ENCODE measurements around the gene TBL1Y. TPM values are rescaled to one million over a fixed set of nuclear protein-coding genes. Genes with fewer than 3 reads are reported as not detected.

Gene TBL1Y
- total and polyA plus RNA-seq, 2 of the 13 experiments (the other 11 are each of a cell fraction or from before 2014, with no cell fraction given) = 0.37 to 1.4 TPM

DNA sequence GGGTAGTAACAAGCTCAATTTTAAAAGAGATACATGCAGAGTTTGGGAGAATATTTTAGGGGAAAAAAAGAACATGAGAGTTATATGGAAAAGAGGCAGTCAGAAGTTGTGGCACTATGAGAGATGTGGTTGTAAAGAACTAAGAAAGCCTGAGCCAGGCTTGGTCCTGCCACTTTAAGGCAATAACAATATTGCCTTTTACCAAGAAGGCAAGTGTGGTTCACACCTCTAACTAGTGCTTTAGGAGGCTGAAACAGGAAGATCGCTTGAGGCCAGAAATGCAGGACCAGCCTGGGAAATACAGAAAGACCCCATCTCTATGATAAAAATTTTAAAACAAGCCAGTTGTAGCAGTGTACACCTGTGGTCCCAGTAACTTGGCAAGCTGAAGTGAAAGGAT is 192.2 kb downstream of the TBL1Y start:
- no peak overlapping the region for H2AFZ ChIP-seq (ENCODE audit: low read length)
- FAIRE-seq (no peak), DNase-seq (ENCODE audit: low spot score) (no peak), ATAC-seq (no peak)
- intact Hi-C loops (cut with micrococcal nuclease; ENCODE audit: unreplicated experiment) (no loop called here), in situ Hi-C loops (cut with HindIII; ENCODE audit: extremely low pct_ligation_motif_present, low pct_unique_long_range_greater_than_20kb) (no loop called here)
- no peaks in the 10 kb centered on the region for H4K20me1 ChIP-seq (ENCODE audit: insufficient read depth, low read length)
- H3K9me3 ChIP-seq (ENCODE audit: low read length) = no peaks in the 10 kb centered on the region
- H3K79me2 ChIP-seq (ENCODE audit: insufficient read depth, low read length) = no peaks in the 10 kb centered on the region
- H3K4me3 ChIP-seq (replicated peaks in 1 of 3; ENCODE audit: insufficient read depth in 1 of 3, low read depth in 2 of 3, low read length in 3 of 3) = no peak overlapping the region
- H3K27me3 ChIP-seq (ENCODE audit: control insufficient read depth in 1 of 2, insufficient read depth in 2 of 2, low read length in 2 of 2) = no peaks in the 10 kb centered on the region
- H3K4me2 ChIP-seq (ENCODE audit: low read depth, low read length) = no peak overlapping the region
- ChIA-PET POLR2A (no interaction called here), CTCF (ENCODE audit: low intra/inter-chr PET ratio, low total read pairs) (no interaction called here)
- H3K9ac ChIP-seq (ENCODE audit: insufficient read depth, low read depth, low read length) = no peak overlapping the region
- no peaks in the 10 kb centered on the region for H3K36me3 ChIP-seq (replicated peaks in 1 of 2; ENCODE audit: control insufficient read depth in 1 of 2, insufficient read depth in 2 of 2, low read length in 2 of 2)
- no peaks in the 10 kb centered on the region for H3K4me1 ChIP-seq (ENCODE audit: insufficient read depth, low read length)
- H3K27ac ChIP-seq (ENCODE audit: extremely low read length, insufficient read depth, low read length) = no peak overlapping the region
- 80% methylated on average over 1 of the region's 1 CpG for WGBS (ENCODE audit: low lambda C conversion rate)
- TF ChIP-seq REPIN1 (CRISPR knock-in tag; IDR thresholded peaks at IDR 0.05; ENCODE audit: borderline replicate concordance, low read depth) (no peak), ZNF451 (CRISPR knock-in tag; IDR thresholded peaks at IDR 0.05) (no peak), FOXA3 (CRISPR knock-in tag; IDR thresholded peaks at IDR 0.05) (no peak)
- BruUV-seq (replicated peaks) = no TSS peak

DNA sequence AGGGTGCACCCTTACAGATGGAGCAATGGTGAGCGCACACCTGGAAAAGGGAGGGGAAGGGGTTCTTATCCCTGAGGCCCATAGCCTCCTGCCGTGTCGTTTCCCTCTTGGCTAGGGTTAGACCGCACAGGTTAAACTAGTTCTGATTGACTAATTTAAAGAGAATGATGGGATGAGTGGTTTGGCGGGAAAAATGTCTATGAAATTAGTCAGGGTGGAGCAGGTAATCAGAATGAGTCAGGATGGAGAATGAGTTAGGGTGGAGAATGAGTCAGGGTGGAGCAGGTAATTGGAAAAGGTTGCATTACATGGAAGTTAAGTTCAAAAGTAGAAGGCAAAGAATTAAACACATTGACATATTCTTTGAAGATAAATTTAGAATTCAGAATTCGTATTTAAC is 196.7 kb downstream of the TBL1Y start:
- TF ChIP-seq ELF1 (CRISPR knock-in tag; IDR thresholded peaks at IDR 0.05) (no peak), ZMYM2 (CRISPR knock-in tag; IDR thresholded peaks at IDR 0.05) (no peak), ZFP36L2 (CRISPR knock-in tag; IDR thresholded peaks at IDR 0.05) (no peak), ZNF232 (CRISPR knock-in tag; IDR thresholded peaks at IDR 0.05; ENCODE audit: borderline replicate concordance) (no peak), PHB2 (IDR thresholded peaks at IDR 0.05; ENCODE audit: partially characterized antibody) (no peak), ZNF33B (CRISPR knock-in tag; IDR thresholded peaks at IDR 0.05) (no peak), ZBTB8A (CRISPR knock-in tag; IDR thresholded peaks at IDR 0.05; ENCODE audit: borderline replicate concordance, low read depth) (no peak), REXO4 (CRISPR knock-in tag; IDR thresholded peaks at IDR 0.05; ENCODE audit: borderline replicate concordance) (no peak), ZNF205 (CRISPR knock-in tag; IDR thresholded peaks at IDR 0.05) (no peak), KAT2B (IDR thresholded peaks at IDR 0.05; ENCODE audit: borderline replicate concordance, low read depth, low read length) (no peak), ZNF34 (CRISPR knock-in tag; IDR thresholded peaks at IDR 0.05; ENCODE audit: borderline replicate concordance) (no peak)
- TF ChIP-seq, protein P1, sequence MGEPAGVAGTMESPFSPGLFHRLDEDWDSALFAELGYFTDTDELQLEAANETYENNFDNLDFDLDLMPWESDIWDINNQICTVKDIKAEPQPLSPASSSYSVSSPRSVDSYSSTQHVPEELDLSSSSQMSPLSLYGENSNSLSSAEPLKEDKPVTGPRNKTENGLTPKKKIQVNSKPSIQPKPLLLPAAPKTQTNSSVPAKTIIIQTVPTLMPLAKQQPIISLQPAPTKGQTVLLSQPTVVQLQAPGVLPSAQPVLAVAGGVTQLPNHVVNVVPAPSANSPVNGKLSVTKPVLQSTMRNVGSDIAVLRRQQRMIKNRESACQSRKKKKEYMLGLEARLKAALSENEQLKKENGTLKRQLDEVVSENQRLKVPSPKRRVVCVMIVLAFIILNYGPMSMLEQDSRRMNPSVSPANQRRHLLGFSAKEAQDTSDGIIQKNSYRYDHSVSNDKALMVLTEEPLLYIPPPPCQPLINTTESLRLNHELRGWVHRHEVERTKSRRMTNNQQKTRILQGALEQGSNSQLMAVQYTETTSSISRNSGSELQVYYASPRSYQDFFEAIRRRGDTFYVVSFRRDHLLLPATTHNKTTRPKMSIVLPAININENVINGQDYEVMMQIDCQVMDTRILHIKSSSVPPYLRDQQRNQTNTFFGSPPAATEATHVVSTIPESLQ (CRISPR knock-in tag; conservative IDR thresholded peaks at IDR 0.05) = no peak
- TF ChIP-seq, protein P2, sequence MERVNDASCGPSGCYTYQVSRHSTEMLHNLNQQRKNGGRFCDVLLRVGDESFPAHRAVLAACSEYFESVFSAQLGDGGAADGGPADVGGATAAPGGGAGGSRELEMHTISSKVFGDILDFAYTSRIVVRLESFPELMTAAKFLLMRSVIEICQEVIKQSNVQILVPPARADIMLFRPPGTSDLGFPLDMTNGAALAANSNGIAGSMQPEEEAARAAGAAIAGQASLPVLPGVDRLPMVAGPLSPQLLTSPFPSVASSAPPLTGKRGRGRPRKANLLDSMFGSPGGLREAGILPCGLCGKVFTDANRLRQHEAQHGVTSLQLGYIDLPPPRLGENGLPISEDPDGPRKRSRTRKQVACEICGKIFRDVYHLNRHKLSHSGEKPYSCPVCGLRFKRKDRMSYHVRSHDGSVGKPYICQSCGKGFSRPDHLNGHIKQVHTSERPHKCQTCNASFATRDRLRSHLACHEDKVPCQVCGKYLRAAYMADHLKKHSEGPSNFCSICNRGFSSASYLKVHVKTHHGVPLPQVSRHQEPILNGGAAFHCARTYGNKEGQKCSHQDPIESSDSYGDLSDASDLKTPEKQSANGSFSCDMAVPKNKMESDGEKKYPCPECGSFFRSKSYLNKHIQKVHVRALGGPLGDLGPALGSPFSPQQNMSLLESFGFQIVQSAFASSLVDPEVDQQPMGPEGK (CRISPR knock-in tag; IDR thresholded peaks at IDR 0.05) = no peak
- TF ChIP-seq, protein P3, sequence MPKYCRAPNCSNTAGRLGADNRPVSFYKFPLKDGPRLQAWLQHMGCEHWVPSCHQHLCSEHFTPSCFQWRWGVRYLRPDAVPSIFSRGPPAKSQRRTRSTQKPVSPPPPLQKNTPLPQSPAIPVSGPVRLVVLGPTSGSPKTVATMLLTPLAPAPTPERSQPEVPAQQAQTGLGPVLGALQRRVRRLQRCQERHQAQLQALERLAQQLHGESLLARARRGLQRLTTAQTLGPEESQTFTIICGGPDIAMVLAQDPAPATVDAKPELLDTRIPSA (CRISPR knock-in tag; IDR thresholded peaks at IDR 0.05; ENCODE audit: borderline replicate concordance) = no peak
- Histone ChIP-seq H2AFZ (ENCODE audit: low read length) (no peak overlapping the region), H3K9ac (ENCODE audit: insufficient read depth, low read depth, low read length) (no peak overlapping the region), H3K4me1 (ENCODE audit: insufficient read depth, low read length) (no peaks in the 10 kb centered on the region), H3K27me3 (ENCODE audit: control insufficient read depth in 1 of 2, insufficient read depth in 2 of 2, low read length in 2 of 2) (no peaks in the 10 kb centered on the region), H3K4me2 (ENCODE audit: low read depth, low read length) (no peak overlapping the region), H3K36me3 (replicated peaks in 1 of 2; ENCODE audit: control insufficient read depth in 1 of 2, insufficient read depth in 2 of 2, low read length in 2 of 2) (no peaks in the 10 kb centered on the region), H4K20me1 (ENCODE audit: insufficient read depth, low read length) (no peaks in the 10 kb centered on the region), H3K4me3 (replicated peaks in 1 of 3; ENCODE audit: insufficient read depth in 1 of 3, low read depth in 2 of 3, low read length in 3 of 3) (no peak overlapping the region), H3K27ac (ENCODE audit: extremely low read length, insufficient read depth, low read length) (no peak overlapping the region), H3K9me3 (ENCODE audit: low read length) (no peaks in the 10 kb centered on the region), H3K79me2 (ENCODE audit: insufficient read depth, low read length) (no peaks in the 10 kb centered on the region)
- BruUV-seq (replicated peaks) = no TSS peak
- 70% methylated on average over 6 of the region's 6 CpGs for WGBS (ENCODE audit: low lambda C conversion rate)
- no peak for DNase-seq (ENCODE audit: low spot score)
- ChIA-PET POLR2A (no interaction called here), CTCF (ENCODE audit: low intra/inter-chr PET ratio, low total read pairs) (no interaction called here)
- no peak for ATAC-seq
- intact Hi-C loops (cut with micrococcal nuclease; ENCODE audit: unreplicated experiment) (no loop called here), in situ Hi-C loops (cut with HindIII; ENCODE audit: extremely low pct_ligation_motif_present, low pct_unique_long_range_greater_than_20kb) (no loop called here)
- FAIRE-seq = no peak

All from HepG2 (cell line).